ENCODE data around the gene SMIM44.
"Not testable (repeated sequence)": the region's sequence is repeated elsewhere in the genome, so short reads cannot be mapped to it uniquely, and the experiment has no call there.

SMIM44 gene

GRCh38 chr19:3459965-3460582 lies 23.2 kb downstream of the SMIM44 start:
- in situ Hi-C loops (cut with HindIII; ENCODE audit: low sequenced_read_pairs), result no loop called here

- in situ Hi-C loops (cut with HindIII; ENCODE audit: low sequenced_read_pairs), result no loop called here
These were observed 24.0 kb downstream of the SMIM44 start for GRCh38 chr19:3459089-3459881.

GRCh38 chr19:3458229-3459088 lies 24.8 kb downstream of the SMIM44 start:
- in situ Hi-C loops (cut with HindIII; ENCODE audit: low sequenced_read_pairs), result no loop called here

- in situ Hi-C loops (cut with HindIII; ENCODE audit: low sequenced_read_pairs), result no loop called here
These were observed 25.6 kb downstream of the SMIM44 start for GRCh38 chr19:3457528-3458228.

- in situ Hi-C loops (cut with HindIII; ENCODE audit: low sequenced_read_pairs), result no loop called here
These were observed 26.2 kb downstream of the SMIM44 start for GRCh38 chr19:3456925-3457527.

- in situ Hi-C loops (cut with HindIII; ENCODE audit: low sequenced_read_pairs), result no loop called here
These were observed 27.2 kb downstream of the SMIM44 start for GRCh38 chr19:3455960-3456601.

- in situ Hi-C loops (cut with HindIII; ENCODE audit: low sequenced_read_pairs), result no loop called here
These were observed 27.8 kb downstream of the SMIM44 start for GRCh38 chr19:3455393-3455955.

GRCh38 chr19:3454656-3455392 lies 28.4 kb downstream of the SMIM44 start:
- in situ Hi-C loops (cut with HindIII; ENCODE audit: low sequenced_read_pairs), result no loop called here

GRCh38 chr19:3453840-3454239 lies 29.4 kb downstream of the SMIM44 start:
- in situ Hi-C loops (cut with HindIII; ENCODE audit: low sequenced_read_pairs), result no loop called here

GRCh38 chr19:3452942-3453214 lies 30.4 kb downstream of the SMIM44 start:
- in situ Hi-C loops (cut with HindIII; ENCODE audit: low sequenced_read_pairs), result not testable (repeated sequence)

- in situ Hi-C loops (cut with HindIII; ENCODE audit: low sequenced_read_pairs), result no loop called here
These were observed 30.9 kb downstream of the SMIM44 start for GRCh38 chr19:3452171-3452941.

GRCh38 chr19:3451451-3451866 lies 31.8 kb downstream of the SMIM44 start:
- in situ Hi-C loops (cut with HindIII; ENCODE audit: low sequenced_read_pairs), result no loop called here

- in situ Hi-C loops (cut with HindIII; ENCODE audit: low sequenced_read_pairs), result no loop called here
These were observed 32.3 kb downstream of the SMIM44 start for GRCh38 chr19:3450796-3451411.

- in situ Hi-C loops (cut with HindIII; ENCODE audit: low sequenced_read_pairs), result no loop called here
These were observed 34.5 kb downstream of the SMIM44 start for GRCh38 chr19:3448616-3449334.

GRCh38 chr19:3446657-3447056 lies 36.6 kb downstream of the SMIM44 start:
- in situ Hi-C loops (cut with HindIII; ENCODE audit: low sequenced_read_pairs), result not testable (repeated sequence)

GRCh38 chr19:3444695-3445234 lies 38.5 kb downstream of the SMIM44 start:
- in situ Hi-C loops (cut with HindIII; ENCODE audit: low sequenced_read_pairs), result no loop called here

Measured in endothelial cell of hepatic sinusoid (primary cell).